Measurements from ENCODE around the gene HMGN1. TPM values are rescaled to one million over a fixed set of nuclear protein-coding genes. Genes with fewer than 3 reads are reported as not detected.

The HMGN1 gene
- total and polyA plus RNA-seq, 2 donors: 108 to 239 TPM

DNA sequence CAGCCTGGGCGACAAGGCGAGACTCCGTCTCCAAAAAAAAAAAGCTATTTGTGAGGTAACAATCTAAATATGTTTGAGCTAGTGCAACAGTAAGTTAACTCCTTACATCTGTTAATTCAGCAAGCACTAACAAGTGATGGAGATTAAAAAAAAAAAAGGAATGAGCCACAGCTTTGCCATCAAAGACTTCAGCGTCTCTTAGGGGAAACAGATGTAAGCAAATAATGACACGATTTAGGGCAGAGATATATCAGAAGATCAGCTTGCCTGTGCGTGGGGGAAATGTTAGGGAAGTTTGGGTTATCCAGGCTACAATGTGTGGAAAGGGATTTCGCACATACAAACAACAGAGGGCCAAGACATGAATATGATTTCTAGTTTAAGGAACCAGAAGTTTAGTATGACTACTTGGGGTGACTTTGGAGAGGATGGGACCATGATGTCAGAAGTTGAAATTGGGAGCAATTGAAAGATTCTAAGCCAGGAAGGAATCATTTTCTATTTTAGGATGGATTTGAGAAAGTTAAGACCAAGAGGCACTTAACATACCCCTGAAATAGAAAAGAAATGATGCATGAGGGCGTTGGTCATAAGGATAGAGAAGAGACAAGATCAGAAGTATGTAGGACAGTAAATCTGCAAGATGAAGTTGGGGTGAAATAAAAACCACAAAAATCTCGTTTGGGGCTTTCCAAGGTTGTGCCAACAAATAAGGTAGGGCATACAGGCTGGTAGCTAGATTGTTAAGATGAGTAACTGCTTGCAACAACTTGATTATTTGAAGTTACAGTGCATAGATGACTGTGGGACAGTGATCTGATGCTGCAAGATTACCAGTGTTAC is 33.1 kb downstream of the HMGN1 start:
- DNase-seq (ENCODE audit: extremely low spot score): no peak
- Histone ChIP-seq H3K27ac (ENCODE audit: low read depth) (no peak overlapping the region), H3K4me1 (ENCODE audit: insufficient read depth) (no peaks in the 10 kb centered on the region), H3K4me3 (ENCODE audit: low read depth, low read length) (no peak overlapping the region), H3K36me3 (ENCODE audit: insufficient read depth) (no peaks in the 10 kb centered on the region)
- WGBS: 78% methylated on average over 9 of the region's 9 CpGs

DNA sequence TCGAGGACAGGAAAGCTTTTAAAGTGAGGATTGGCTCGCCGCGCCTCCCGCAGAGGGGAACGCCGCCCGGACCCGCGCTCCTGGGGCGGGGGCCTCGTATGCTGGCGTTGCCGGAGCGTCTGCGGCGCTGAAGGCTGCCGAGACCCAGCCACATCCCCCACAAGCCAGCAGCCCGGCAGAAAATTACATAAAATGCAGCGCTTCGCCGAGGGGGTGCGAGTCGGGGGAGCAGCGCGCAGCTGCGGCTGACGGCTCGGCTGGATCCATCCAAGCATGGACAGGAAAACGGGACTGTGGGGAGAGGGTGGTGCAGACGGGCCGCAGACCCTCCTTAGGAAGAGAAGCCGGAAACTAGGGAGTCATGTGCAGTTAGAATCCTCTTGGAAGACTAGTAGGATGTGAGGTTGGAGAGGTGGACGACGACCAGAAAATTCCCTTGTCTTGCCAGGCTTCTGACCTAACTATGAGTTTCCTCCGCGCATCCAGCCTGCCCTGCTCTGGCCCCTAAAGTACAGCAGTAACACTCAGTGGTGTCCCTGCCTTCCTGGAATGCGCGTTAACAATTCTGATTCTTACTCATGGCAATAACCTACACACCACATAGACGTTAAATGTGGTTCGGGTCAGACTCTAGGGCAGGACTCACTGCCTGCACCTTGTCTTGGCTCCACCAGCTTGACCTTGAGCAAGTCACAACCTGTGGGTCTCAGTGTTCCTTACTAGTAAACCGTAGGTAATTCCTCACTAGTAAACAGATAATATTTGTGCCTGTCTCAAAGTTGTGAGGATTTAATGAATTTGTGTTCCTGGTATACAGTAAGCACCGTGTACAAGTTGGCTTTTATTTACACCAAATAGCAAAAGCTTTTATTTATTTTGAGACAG is 34.5 kb downstream of the HMGN1 start:
- peak; percentile 25 for DNase-seq (ENCODE audit: extremely low spot score)
- Histone ChIP-seq H3K27ac (ENCODE audit: low read depth) (peak overlapping the region; percentile 97), H3K4me3 (ENCODE audit: low read depth, low read length) (peak overlapping the region; percentile 98), H3K36me3 (ENCODE audit: insufficient read depth) (no peaks in the 10 kb centered on the region), H3K4me1 (ENCODE audit: insufficient read depth) (no peaks in the 10 kb centered on the region)
- 2% methylated on average over 43 of the region's 43 CpGs for WGBS

DNA sequence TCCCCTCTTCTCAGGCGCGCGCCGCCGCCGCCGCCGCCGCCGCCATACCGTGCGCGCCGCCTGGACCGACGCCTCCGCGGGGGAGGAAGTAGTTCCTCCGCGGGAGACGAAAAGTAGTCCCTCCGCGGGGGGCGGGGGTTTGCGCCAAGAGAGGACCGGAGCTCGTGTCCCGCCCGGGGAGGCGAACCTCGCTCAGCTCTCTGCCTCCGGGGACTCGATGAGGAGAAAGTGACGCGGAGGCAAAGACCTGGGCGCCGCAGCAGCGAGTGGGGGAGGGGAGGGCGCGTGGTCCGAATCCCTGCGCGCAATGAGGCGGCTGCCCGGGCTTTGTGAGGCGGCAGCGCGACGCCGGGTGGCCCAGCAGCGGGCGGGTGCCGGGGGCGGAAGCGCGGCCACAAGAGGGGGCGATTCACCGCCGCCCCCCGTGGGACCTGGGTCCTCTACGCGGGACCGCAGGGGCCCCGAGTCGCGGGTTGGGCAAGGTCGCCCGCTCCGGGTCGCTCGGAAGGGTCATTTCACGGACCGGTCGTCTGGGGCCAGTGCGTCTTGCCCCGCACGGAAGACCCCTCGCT is 35.2 kb downstream of the HMGN1 start, which contains the start of gene BRWD1:
BRWD1 (minus strand) TSS at position 62 of the 572 bp plus-strand sequence. CDS start 141 bp downstream, outside the sequence.
- H3K4me3 ChIP-seq (ENCODE audit: low read depth, low read length): peak within 1 kb of the TSS; percentile 98
- H3K27ac ChIP-seq (ENCODE audit: low read depth): peak within 1 kb of the TSS; percentile 97
- H3K4me1 ChIP-seq (ENCODE audit: insufficient read depth): no peaks in the 10 kb centered on the region
- WGBS: under 1% methylated on average over 77 of the region's 78 CpGs
- no peaks in the 10 kb centered on the region for H3K36me3 ChIP-seq (ENCODE audit: insufficient read depth)
- DNase-seq (ENCODE audit: extremely low spot score): peak; percentile 43

DNA sequence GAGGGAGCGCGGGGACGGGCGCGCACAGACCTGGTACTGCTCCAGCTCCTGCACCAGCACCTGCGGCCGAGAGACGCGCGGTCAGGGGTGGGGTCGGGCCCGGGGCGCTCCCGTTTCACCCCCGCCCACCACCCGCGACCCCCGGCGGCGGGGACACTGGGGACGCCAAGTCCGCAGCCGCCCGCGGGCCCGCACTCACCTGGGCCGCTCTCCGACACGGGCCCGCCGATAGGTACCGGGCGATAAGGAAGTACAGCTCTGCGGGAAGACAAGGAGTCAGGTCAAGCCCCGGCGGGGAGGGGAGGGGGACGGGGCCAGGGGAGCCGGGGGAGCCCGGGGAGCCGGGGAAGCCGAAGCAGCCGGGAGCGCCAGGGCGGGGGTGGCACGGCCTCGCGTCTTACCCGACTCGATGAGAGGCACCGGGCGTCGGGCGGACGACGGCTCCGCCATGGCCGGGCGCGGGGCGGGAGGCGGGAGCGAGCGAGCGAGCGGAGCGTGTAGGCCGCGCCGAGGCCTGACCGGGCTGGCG is 35.8 kb downstream of the HMGN1 start:
- H3K4me1 ChIP-seq (ENCODE audit: insufficient read depth): no peaks in the 10 kb centered on the region
- WGBS: under 1% methylated on average over 71 of the region's 71 CpGs
- no peaks in the 10 kb centered on the region for H3K36me3 ChIP-seq (ENCODE audit: insufficient read depth)
- H3K27ac ChIP-seq (ENCODE audit: low read depth): peak overlapping the region; percentile 97
- no peak for DNase-seq (ENCODE audit: extremely low spot score)
- peak overlapping the region; percentile 98 for H3K4me3 ChIP-seq (ENCODE audit: low read depth, low read length)

DNA sequence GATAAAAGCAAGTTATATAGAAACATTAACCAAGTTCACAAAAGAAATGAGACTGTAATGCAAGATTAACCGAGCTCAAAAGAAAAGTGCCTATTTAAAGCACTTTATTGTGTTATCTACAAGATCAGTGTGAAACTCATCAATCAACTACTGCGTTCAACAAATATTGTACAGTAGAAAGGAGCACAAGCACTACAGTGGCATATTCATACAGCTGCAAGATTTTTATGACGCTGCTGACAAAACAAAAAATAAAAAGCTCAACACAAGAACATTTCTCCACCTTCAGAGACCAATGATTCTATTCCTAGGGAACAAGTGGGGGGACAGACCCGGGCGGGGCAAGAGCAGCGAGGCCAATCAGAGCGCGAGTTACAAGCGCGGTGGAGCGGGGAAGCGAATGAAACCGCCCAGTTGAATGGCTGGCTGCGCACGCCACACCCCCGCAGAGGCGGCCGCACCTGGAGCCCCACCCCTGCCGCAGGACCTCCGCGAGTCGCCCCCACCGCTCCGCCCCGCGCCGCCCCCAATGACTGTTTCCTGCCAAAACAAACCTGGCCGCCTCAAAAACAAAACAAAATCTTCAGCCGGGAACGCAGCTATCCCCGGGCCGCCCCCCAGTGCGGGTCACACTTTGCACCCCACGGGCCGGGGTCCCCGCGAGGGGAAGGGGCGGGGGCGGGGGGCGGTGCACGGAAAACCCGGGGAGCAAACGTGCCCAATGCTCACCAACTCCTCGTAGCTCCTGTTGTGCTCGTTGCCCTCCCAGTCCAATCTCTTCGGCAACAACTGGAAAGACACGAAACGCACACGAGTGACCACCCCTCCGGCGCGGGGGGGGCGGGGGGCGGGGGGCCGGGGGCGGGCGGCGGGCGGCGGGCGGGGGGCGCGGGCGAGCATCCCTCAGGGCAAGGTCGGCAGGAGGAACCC is 36.5 kb downstream of the HMGN1 start:
- no peaks in the 10 kb centered on the region for H3K36me3 ChIP-seq (ENCODE audit: insufficient read depth)
- H3K4me3 ChIP-seq (ENCODE audit: low read depth, low read length): peak overlapping the region; percentile 98
- DNase-seq (ENCODE audit: extremely low spot score): peak; percentile 82
- peak overlapping the region; percentile 97 for H3K27ac ChIP-seq (ENCODE audit: low read depth)
- H3K4me1 ChIP-seq (ENCODE audit: insufficient read depth): no peaks in the 10 kb centered on the region
- 2% methylated on average over 64 of the region's 65 CpGs for WGBS

DNA sequence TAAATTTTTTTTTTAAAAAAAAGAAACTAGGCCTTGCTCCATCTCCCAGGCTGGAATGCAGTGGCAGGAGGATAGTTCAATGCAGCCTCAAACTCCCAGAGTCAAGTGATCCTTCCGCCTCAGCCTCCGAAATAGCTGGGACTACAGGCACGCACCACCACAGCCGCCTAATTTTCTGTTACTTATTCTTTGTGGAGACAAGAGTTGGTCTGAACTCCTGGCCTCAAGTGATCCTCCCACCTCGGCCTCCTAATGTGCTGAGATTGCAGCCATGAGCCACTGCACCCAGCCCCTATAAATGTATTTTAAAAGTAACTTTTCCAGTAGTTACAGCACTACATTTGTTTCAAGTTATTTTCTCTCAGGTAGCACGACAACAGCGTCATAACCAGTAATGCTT is 37.7 kb downstream of the HMGN1 start:
- Histone ChIP-seq H3K27ac (ENCODE audit: low read depth) (no peak overlapping the region), H3K4me1 (ENCODE audit: insufficient read depth) (no peaks in the 10 kb centered on the region), H3K4me3 (ENCODE audit: low read depth, low read length) (no peak overlapping the region), H3K36me3 (ENCODE audit: insufficient read depth) (no peaks in the 10 kb centered on the region)
- DNase-seq (ENCODE audit: extremely low spot score): no peak
- 93% methylated on average over 7 of the region's 7 CpGs for WGBS

DNA sequence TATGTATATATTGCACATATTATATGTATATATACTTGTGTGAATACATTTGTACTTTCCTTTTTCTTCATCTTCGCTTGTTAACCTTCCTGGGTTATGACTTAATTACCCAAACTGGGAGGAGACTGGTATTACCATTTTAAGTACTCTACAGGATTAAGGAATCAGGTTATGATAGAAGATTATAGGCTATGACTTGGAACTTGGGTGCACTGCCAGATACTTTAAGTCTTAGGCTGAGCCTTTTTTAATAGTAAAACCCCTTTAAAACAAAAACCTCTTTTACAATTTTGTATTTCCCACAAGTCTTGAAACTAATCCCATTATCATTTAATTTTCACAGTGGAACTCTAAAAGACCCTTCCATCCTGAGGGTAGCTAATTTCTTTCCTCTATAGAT is 41.4 kb downstream of the HMGN1 start:
- no peak overlapping the region for H3K27ac ChIP-seq (ENCODE audit: low read depth)
- 82% methylated on average over 1 of the region's 1 CpG for WGBS

DNA sequence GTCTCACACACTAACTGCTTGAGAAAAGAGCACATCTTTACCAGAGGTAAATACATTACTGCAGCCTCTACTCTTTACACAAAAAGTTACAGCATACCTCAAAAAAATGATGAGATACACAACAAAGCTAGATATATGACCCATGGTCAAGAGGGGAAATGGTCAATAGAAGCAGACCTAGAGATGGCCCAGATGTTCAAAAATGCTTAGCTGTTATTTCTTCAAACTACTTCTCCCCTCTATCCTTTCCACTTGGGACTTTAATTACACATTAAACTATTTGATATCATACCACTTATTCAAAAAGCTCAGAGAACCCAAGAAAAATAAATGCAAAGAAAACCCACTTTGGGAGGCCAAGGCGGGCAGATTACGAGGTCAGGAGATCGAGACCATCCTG is 48.3 kb downstream of the HMGN1 start:
- Histone ChIP-seq H3K4me3 (ENCODE audit: low read depth, low read length) (no peak overlapping the region), H3K27ac (ENCODE audit: low read depth) (no peak overlapping the region), H3K36me3 (ENCODE audit: insufficient read depth) (no peaks in the 10 kb centered on the region), H3K4me1 (ENCODE audit: insufficient read depth) (no peaks in the 10 kb centered on the region)
- DNase-seq (ENCODE audit: extremely low spot score): no peak
- WGBS: 99% methylated on average over 3 of the region's 3 CpGs

More for the DNA sequence above, 41.4 kb downstream of the HMGN1 start:
- Histone ChIP-seq H3K4me3 (ENCODE audit: low read depth, low read length) (no peak overlapping the region), H3K4me1 (ENCODE audit: insufficient read depth) (no peaks in the 10 kb centered on the region), H3K36me3 (ENCODE audit: insufficient read depth) (no peaks in the 10 kb centered on the region)
- no peak for DNase-seq (ENCODE audit: extremely low spot score)

DNA sequence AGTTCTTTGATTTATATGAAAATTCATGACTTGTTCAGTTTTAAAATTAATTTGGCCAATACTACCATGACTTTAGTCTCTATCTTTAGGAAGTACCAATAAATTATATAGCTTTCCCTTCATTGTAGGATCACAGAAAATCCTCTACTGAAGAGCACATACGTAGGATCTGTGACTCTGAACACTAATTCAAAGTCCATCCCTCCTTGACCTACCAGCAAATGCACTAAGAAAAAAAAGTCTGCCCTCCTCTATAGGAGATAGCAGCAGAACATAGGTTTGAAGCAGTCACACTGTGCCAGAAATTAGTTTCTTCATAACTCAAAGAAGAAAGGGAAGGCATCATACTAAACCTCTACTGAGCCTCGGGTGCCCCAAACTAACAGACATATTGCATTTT is 52.0 kb downstream of the HMGN1 start:
- DNase-seq (ENCODE audit: extremely low spot score): no peak
- Histone ChIP-seq H3K36me3 (ENCODE audit: insufficient read depth) (no peaks in the 10 kb centered on the region), H3K4me1 (ENCODE audit: insufficient read depth) (no peaks in the 10 kb centered on the region), H3K27ac (ENCODE audit: low read depth) (no peak overlapping the region), H3K4me3 (ENCODE audit: low read depth, low read length) (no peak overlapping the region)
- 85% methylated on average over 2 of the region's 2 CpGs for WGBS

Small RNA genes lying within 50 kb of the gene (small RNA-seq; reads per million reads assigned to genes)
- gene RF00019: not detected

Other genes starting within 250 kb of the HMGN1 start
- gene PSMG1, start 165.6 kb downstream of the HMGN1 start, total RNA-seq: 23.5 TPM
- gene PSMG1, start 165.6 kb downstream of the HMGN1 start, polyA plus RNA-seq: 28.3 TPM
- gene BRWD1, start 35.5 kb downstream of the HMGN1 start, total RNA-seq: 195 TPM
- 19.5 TPM for gene BRWD1, start 35.5 kb downstream of the HMGN1 start, polyA plus RNA-seq
- 1.1 TPM for gene LCA5L, start 96.7 kb upstream of the HMGN1 start, total RNA-seq
- gene LCA5L, start 96.7 kb upstream of the HMGN1 start, polyA plus RNA-seq: 1.5 TPM
- 15.8 TPM for gene SH3BGR, start 102.9 kb upstream of the HMGN1 start, total RNA-seq
- gene SH3BGR, start 102.9 kb upstream of the HMGN1 start, polyA plus RNA-seq: 30.8 TPM